ENCODE data around the gene CDPF1. TPM values are rescaled to one million over a fixed set of nuclear protein-coding genes. Genes with fewer than 3 reads are reported as not detected.

CDPF1 gene
- polyA plus RNA-seq, 1 donor from 2014 or later = 13.2 TPM

GRCh38 chr22:46289244-46289891, 39.3 kb upstream of the CDPF1 start:
- no peaks in the 10 kb centered on the region for H3K27me3 Mint-ChIP-seq
- no peak overlapping the region for H3K27ac Mint-ChIP-seq
- H3K9me3 Mint-ChIP-seq = no peaks in the 10 kb centered on the region

GRCh38 chr22:46288846-46289243, 38.8 kb upstream of the CDPF1 start:
- H3K27me3 Mint-ChIP-seq = no peaks in the 10 kb centered on the region
- peaks cover 15 to 43% (median 35%) of the 10 kb centered on the region in 3 donors for H3K4me1 Mint-ChIP-seq
- H3K27ac Mint-ChIP-seq = peak overlapping the region in 2 of 3 donors; percentile 79 to 95
- H3K4me3 Mint-ChIP-seq = peak overlapping the region in 2 of 4 donors; percentile 69 to 90
- peaks cover 4% of the 10 kb centered on the region for H3K36me3 Mint-ChIP-seq
- H3K9me3 Mint-ChIP-seq = no peaks in the 10 kb centered on the region

More at GRCh38 chr22:46289244-46289891, 39.3 kb upstream of the CDPF1 start:
- H3K4me3 Mint-ChIP-seq = peak overlapping the region in 2 of 4 donors; percentile 27 to 49
- peaks cover 15 to 42% (median 36%) of the 10 kb centered on the region in 3 donors for H3K4me1 Mint-ChIP-seq
- H3K36me3 Mint-ChIP-seq = peaks cover 4% of the 10 kb centered on the region

- peak overlapping the region; percentile 69 to 90 (median 81) for H3K4me3 Mint-ChIP-seq
- H3K27me3 Mint-ChIP-seq = no peaks in the 10 kb centered on the region
- no peaks in the 10 kb centered on the region for H3K9me3 Mint-ChIP-seq
- H3K36me3 Mint-ChIP-seq = peaks cover 4% of the 10 kb centered on the region
- H3K4me1 Mint-ChIP-seq = peaks cover 15 to 38% (median 31%) of the 10 kb centered on the region in 3 donors
- H3K27ac Mint-ChIP-seq = peak overlapping the region; percentile 78 to 95 (median 79)
Measured at GRCh38 chr22:46287873-46288751, 38.0 kb upstream of the CDPF1 start.

DNA sequence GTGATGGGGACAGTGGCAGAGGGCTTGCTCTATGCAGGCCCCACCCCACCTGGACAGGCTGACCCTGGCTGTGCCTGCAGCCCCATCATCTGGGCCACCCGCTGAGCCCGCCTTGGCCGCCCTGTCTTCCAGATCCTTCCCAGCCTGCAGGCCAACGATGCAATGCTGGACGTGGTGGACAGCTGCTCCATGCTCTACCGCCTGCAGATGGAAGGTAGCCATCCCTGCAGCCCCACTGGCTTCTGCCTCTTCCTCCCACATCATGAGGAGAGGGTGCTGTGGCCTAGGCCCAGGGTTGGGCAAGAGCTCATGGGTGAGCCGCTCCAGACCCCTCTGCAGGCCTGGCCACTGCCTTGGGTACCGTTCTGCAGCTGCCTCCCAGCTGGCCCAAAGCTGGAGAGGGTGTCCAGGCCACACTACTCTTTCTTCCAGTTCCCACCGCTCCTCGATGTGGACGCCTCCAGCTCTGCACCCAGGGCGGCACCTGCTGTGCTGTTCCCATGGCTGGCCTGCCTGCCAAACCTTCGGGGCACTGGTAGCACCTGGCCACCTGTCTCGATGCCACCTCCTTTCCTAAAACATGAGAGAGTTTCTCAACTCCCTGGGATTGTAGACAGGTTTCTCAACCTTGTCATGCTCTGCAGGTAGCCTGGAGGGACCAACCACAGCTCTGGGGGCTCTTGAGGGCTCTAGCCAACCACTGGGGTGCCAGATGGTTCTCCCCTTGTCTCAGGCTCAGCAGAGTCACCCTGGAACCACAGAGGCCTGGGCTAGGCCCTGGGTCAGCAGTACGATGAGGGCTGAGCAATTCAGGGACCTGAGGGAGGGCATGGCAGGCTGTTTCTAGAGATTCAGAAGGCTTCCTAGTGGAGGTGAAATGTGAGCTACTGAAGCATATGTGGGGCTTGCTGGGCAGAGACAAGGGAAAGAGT, 37.1 kb upstream of the CDPF1 start:
- H3K9me3 Mint-ChIP-seq = no peaks in the 10 kb centered on the region
- peaks cover 15 to 29% (median 23%) of the 10 kb centered on the region in 3 donors for H3K4me1 Mint-ChIP-seq
- H3K27me3 Mint-ChIP-seq = no peaks in the 10 kb centered on the region
- H3K4me3 Mint-ChIP-seq = peak overlapping the region; percentile 69 to 90 (median 81)
- peak overlapping the region; percentile 78 to 95 (median 79) for H3K27ac Mint-ChIP-seq
- peaks cover under 1% of the 10 kb centered on the region for H3K36me3 Mint-ChIP-seq

GRCh38 chr22:46286006-46286405, 35.9 kb upstream of the CDPF1 start:
- Mint-ChIP-seq H3K4me1 (peaks cover 15 to 33% (median 28%) of the 10 kb centered on the region in 3 donors), H3K36me3 (peaks cover 2% of the 10 kb centered on the region), H3K27ac (no peak overlapping the region), H3K9me3 (no peaks in the 10 kb centered on the region), H3K4me3 (peak overlapping the region in 1 of 4 donors; percentile 28), H3K27me3 (no peaks in the 10 kb centered on the region)

GRCh38 chr22:46281866-46282678, 32.0 kb upstream of the CDPF1 start:
- Mint-ChIP-seq H3K27ac (no peak overlapping the region), H3K4me3 (no peak overlapping the region)

DNA sequence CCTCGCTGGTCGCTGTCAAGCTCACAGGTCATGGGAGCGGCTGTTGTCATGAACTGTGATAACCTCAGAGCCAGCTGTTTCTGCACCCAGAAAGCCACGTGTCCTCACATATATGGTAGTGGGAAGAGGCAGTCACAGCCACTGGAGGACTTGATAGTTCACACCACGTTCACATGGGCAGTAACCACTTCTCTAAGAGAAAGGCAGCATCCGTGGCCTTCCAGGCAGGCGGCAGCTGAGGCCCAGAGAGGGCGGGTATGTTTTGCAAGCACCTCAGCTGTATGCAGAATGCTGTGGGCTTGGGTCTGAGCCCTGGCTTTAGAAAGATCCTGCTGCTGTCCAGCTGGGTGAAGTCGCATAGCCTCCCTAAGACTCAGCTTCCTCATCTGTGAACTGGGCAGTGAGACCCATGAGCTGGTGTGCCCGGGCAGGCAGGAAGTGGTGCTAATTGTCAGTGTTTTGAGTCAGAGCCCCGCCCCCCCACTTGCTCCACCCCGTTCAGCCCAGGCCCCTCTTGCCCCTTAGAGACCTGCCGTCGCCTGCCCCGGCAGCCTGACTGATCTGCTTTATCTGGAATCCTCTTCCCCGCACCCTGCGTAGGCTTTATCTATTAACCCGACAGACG, 31.0 kb upstream of the CDPF1 start:
- Mint-ChIP-seq H3K4me3 (peak overlapping the region in 2 of 4 donors; percentile 51 to 86), H3K4me1 (peaks cover 11 to 22% (median 13%) of the 10 kb centered on the region in 3 donors), H3K27me3 (no peaks in the 10 kb centered on the region), H3K36me3 (peaks cover 7% of the 10 kb centered on the region), H3K9me3 (no peaks in the 10 kb centered on the region), H3K27ac (peak overlapping the region; percentile 54 to 85 (median 64))

More at GRCh38 chr22:46281866-46282678, 32.0 kb upstream of the CDPF1 start:
- H3K9me3 Mint-ChIP-seq = no peaks in the 10 kb centered on the region
- H3K36me3 Mint-ChIP-seq = peaks cover 7% of the 10 kb centered on the region
- H3K27me3 Mint-ChIP-seq = no peaks in the 10 kb centered on the region
- peaks cover 11 to 24% (median 17%) of the 10 kb centered on the region in 3 donors for H3K4me1 Mint-ChIP-seq

- no peaks in the 10 kb centered on the region for H3K27me3 Mint-ChIP-seq
- H3K4me3 Mint-ChIP-seq = peak overlapping the region in 1 of 4 donors; percentile 86
- H3K36me3 Mint-ChIP-seq = peaks cover 14% of the 10 kb centered on the region
- H3K27ac Mint-ChIP-seq = peak overlapping the region; percentile 54 to 85 (median 64)
- H3K4me1 Mint-ChIP-seq = peaks cover 11 to 22% (median 11%) of the 10 kb centered on the region in 3 donors
- no peaks in the 10 kb centered on the region for H3K9me3 Mint-ChIP-seq
Measured at GRCh38 chr22:46280063-46280817, 30.1 kb upstream of the CDPF1 start.

- Mint-ChIP-seq H3K36me3 (peaks cover 17% of the 10 kb centered on the region), H3K27ac (peak overlapping the region in 2 of 3 donors; percentile 53 to 59), H3K4me1 (peaks cover 11 to 20% (median 11%) of the 10 kb centered on the region in 3 donors)
Measured at GRCh38 chr22:46278656-46279645, 28.9 kb upstream of the CDPF1 start.

GRCh38 chr22:46276563-46276962, 26.5 kb upstream of the CDPF1 start:
- no peak overlapping the region for H3K27ac Mint-ChIP-seq
- H3K36me3 Mint-ChIP-seq = peaks cover 16% of the 10 kb centered on the region
- H3K4me3 Mint-ChIP-seq = no peak overlapping the region
- peaks cover 9 to 20% (median 11%) of the 10 kb centered on the region in 3 donors for H3K4me1 Mint-ChIP-seq
- H3K9me3 Mint-ChIP-seq = no peaks in the 10 kb centered on the region
- H3K27me3 Mint-ChIP-seq = no peaks in the 10 kb centered on the region

More at GRCh38 chr22:46278656-46279645, 28.9 kb upstream of the CDPF1 start:
- Mint-ChIP-seq H3K27me3 (no peaks in the 10 kb centered on the region), H3K4me3 (peak overlapping the region in 2 of 4 donors; percentile 54 to 68), H3K9me3 (no peaks in the 10 kb centered on the region)

DNA sequence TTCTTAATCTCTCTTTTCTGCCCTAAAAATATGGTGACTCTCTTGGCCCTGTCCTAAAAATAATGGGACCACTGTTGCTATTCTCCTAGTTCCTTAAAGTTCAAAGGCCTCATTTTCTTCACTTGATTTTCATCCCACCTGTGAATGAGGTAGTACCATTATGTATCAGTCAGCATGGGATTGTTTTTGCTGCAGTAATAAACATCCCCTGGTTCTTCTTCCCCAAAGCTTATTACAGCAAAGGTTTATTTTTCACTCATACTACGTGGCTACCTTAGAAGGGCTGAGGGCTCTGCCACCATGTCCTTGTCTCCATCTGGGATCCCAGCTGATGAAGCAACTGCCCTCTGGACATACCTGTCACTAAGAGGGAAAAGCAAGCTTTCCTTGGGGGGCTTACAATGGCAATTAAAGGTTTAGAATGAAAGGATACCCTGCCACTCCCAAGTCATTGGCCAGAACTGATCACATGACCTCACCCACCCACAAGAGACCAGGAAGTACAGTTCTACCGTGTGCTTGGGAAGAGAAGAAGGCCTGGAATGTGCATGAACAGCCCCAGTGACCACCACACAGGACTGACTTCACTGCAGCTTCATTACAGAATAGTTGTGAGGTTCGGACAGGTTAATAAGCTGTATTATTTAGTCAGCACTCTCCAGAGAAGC, 25.5 kb upstream of the CDPF1 start:
- Mint-ChIP-seq H3K4me1 (peaks cover 2 to 11% (median 11%) of the 10 kb centered on the region in 3 donors), H3K36me3 (peaks cover 16% of the 10 kb centered on the region), H3K9me3 (no peaks in the 10 kb centered on the region), H3K27ac (no peak overlapping the region), H3K4me3 (no peak overlapping the region), H3K27me3 (no peaks in the 10 kb centered on the region)

All from IgD-negative memory B cell (primary cell).